GM12865 (cell line): ENCODE results near the gene RHBDF2.

Experiments
- DNase-seq: peaks from one replicate; pipeline ENCODE4 v3.0.0; 2010; ENCODE audit warnings: low read depth
- H3K4me3 ChIP-seq: 2 replicates; pipeline ENCODE4 v1.5.1; 2011; ENCODE audit warnings: mild to moderate bottlenecking, low read depth, low read length, control low read depth
- CTCF ChIP-seq: IDR thresholded peaks from 2 replicates; pipeline ENCODE4 v1.5.1; 2011; ENCODE audit warnings: low read length, control low read depth, low read depth, inconsistent platforms; ENCODE audit not compliant: insufficient read depth; ENCODE audit errors: missing control alignments

RHBDF2 gene

GRCh38 chr17:76444518-76445311 is 56.5 kb downstream of the RHBDF2 start:
- DNase-seq: peak; percentile 51
- H3K4me3 ChIP-seq: peak overlapping the region; percentile 14
- no peak for TF ChIP-seq CTCF

- DNase-seq: peak; percentile 51
- no peak overlapping the region for H3K4me3 ChIP-seq
- no peak for TF ChIP-seq CTCF
Observed at GRCh38 chr17:76442341-76443338, 58.6 kb downstream of the RHBDF2 start.

GRCh38 chr17:76441686-76442340 is 59.4 kb downstream of the RHBDF2 start:
- H3K4me3 ChIP-seq: no peak overlapping the region
- TF ChIP-seq CTCF: no peak
- DNase-seq: no peak

- DNase-seq: no peak
- no peak for TF ChIP-seq CTCF
Observed at GRCh38 chr17:76440751-76441362, 60.4 kb downstream of the RHBDF2 start.

GRCh38 chr17:76439314-76439928 is 61.8 kb downstream of the RHBDF2 start:
- no peak for DNase-seq
- no peak overlapping the region for H3K4me3 ChIP-seq
- no peak for TF ChIP-seq CTCF

More at GRCh38 chr17:76440751-76441362, 60.4 kb downstream of the RHBDF2 start:
- H3K4me3 ChIP-seq: no peak overlapping the region

GRCh38 chr17:76438906-76439305 is 62.3 kb downstream of the RHBDF2 start:
- H3K4me3 ChIP-seq: no peak overlapping the region
- no peak for TF ChIP-seq CTCF
- DNase-seq: no peak
